HL-60 (cell line): ENCODE data around the gene B4GALNT1.

Experiments
- GABPA ChIP-seq: IDR thresholded peaks from 2 replicates; pipeline ENCODE4 v1.6.1; 2012; ENCODE audit warnings: low read depth
- POLR2AphosphoS5 ChIP-seq: IDR thresholded peaks from 2 replicates; pipeline ENCODE4 v1.6.1; 2012; ENCODE audit warnings: low read depth
- TF ChIP-seq, protein P1 (sequence below): IDR thresholded peaks from 2 replicates; pipeline ENCODE4 v1.6.1; 2012; ENCODE audit warnings: low read depth; ENCODE audit not compliant: insufficient replicate concordance
- TF ChIP-seq, protein P2 (sequence below): IDR thresholded peaks from one replicate; pipeline ENCODE4 v1.5.1; 2011; ENCODE audit warnings: low read length, control low read depth, inconsistent platforms; ENCODE audit not compliant: insufficient read depth

- TF ChIP-seq, protein P1, sequence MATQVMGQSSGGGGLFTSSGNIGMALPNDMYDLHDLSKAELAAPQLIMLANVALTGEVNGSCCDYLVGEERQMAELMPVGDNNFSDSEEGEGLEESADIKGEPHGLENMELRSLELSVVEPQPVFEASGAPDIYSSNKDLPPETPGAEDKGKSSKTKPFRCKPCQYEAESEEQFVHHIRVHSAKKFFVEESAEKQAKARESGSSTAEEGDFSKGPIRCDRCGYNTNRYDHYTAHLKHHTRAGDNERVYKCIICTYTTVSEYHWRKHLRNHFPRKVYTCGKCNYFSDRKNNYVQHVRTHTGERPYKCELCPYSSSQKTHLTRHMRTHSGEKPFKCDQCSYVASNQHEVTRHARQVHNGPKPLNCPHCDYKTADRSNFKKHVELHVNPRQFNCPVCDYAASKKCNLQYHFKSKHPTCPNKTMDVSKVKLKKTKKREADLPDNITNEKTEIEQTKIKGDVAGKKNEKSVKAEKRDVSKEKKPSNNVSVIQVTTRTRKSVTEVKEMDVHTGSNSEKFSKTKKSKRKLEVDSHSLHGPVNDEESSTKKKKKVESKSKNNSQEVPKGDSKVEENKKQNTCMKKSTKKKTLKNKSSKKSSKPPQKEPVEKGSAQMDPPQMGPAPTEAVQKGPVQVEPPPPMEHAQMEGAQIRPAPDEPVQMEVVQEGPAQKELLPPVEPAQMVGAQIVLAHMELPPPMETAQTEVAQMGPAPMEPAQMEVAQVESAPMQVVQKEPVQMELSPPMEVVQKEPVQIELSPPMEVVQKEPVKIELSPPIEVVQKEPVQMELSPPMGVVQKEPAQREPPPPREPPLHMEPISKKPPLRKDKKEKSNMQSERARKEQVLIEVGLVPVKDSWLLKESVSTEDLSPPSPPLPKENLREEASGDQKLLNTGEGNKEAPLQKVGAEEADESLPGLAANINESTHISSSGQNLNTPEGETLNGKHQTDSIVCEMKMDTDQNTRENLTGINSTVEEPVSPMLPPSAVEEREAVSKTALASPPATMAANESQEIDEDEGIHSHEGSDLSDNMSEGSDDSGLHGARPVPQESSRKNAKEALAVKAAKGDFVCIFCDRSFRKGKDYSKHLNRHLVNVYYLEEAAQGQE, result no peak
- TF ChIP-seq POLR2AphosphoS5 (no peak), GABPA (no peak)
- TF ChIP-seq, protein P2, sequence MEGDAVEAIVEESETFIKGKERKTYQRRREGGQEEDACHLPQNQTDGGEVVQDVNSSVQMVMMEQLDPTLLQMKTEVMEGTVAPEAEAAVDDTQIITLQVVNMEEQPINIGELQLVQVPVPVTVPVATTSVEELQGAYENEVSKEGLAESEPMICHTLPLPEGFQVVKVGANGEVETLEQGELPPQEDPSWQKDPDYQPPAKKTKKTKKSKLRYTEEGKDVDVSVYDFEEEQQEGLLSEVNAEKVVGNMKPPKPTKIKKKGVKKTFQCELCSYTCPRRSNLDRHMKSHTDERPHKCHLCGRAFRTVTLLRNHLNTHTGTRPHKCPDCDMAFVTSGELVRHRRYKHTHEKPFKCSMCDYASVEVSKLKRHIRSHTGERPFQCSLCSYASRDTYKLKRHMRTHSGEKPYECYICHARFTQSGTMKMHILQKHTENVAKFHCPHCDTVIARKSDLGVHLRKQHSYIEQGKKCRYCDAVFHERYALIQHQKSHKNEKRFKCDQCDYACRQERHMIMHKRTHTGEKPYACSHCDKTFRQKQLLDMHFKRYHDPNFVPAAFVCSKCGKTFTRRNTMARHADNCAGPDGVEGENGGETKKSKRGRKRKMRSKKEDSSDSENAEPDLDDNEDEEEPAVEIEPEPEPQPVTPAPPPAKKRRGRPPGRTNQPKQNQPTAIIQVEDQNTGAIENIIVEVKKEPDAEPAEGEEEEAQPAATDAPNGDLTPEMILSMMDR, result no peak
These were observed 46.9 kb downstream of the B4GALNT1 start for GRCh38 chr12:57586128-57586527.
